ENCODE measurements around the gene FOXC1.

Gene FOXC1

DNA sequence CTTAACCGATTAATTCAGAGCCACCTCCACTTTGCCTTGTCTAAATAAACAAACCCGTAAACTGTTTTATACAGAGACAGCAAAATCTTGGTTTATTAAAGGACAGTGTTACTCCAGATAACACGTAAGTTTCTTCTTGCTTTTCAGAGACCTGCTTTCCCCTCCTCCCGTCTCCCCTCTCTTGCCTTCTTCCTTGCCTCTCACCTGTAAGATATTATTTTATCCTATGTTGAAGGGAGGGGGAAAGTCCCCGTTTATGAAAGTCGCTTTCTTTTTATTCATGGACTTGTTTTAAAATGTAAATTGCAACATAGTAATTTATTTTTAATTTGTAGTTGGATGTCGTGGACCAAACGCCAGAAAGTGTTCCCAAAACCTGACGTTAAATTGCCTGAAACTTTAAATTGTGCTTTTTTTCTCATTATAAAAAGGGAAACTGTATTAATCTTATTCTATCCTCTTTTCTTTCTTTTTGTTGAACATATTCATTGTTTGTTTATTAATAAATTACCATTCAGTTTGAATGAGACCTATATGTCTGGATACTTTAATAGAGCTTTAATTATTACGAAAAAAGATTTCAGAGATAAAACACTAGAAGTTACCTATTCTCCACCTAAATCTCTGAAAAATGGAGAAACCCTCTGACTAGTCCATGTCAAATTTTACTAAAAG, 2.7 kb downstream of the FOXC1 start:
- no peak for DNase-seq (ENCODE audit: low read depth)

GRCh38 chr6:1612974-1613306, 3.2 kb downstream of the FOXC1 start:
- DNase-seq (ENCODE audit: low read depth): no peak

DNA sequence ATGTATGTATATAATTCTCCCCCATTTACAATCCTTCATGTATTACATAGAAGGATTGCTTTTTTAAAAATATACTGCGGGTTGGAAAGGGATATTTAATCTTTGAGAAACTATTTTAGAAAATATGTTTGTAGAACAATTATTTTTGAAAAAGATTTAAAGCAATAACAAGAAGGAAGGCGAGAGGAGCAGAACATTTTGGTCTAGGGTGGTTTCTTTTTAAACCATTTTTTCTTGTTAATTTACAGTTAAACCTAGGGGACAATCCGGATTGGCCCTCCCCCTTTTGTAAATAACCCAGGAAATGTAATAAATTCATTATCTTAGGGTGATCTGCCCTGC, 3.6 kb downstream of the FOXC1 start:
- DNase-seq (ENCODE audit: low read depth): no peak

- DNase-seq (ENCODE audit: low read depth): no peak
Observed at GRCh38 chr6:1613688-1614447, 4.2 kb downstream of the FOXC1 start.

DNA sequence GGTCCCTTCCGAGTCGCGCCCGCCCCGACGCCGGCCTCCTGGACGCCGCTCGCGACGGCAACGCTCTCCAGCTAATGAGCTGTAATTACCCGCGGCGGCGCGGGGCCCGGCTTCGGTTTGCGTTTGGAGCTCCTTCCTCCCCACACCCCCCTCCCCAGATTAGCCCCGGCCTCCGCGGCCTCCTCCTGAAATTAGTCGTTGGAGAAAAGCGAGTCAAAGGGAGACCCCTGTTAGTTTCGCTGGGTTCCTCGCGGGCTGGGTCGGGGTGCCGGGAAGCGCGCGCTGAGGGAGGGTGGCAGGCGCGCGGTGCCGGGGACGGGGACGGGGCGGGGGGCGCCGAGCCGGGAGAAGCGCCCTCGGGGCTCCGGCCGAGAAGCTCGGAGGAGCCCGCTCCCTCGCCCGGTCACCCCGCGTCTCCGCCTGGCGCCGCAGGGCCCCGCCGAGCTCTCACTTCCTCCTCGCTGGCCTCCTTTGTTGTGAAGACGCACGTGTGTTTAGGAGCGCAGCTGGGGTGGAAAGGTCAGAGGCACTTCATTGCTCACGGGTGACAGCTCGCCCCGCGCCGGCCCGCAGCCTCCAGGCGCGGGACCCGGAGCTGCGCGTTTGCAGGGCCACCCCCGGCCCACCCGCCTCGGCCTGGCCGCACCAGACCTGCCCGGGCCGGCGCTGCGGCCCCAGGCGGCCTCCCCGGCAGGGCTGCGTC, 4.9 kb downstream of the FOXC1 start:
- DNase-seq (ENCODE audit: low read depth): no peak

GRCh38 chr6:1615151-1615852, 5.6 kb downstream of the FOXC1 start:
- no peak for DNase-seq (ENCODE audit: low read depth)

DNA sequence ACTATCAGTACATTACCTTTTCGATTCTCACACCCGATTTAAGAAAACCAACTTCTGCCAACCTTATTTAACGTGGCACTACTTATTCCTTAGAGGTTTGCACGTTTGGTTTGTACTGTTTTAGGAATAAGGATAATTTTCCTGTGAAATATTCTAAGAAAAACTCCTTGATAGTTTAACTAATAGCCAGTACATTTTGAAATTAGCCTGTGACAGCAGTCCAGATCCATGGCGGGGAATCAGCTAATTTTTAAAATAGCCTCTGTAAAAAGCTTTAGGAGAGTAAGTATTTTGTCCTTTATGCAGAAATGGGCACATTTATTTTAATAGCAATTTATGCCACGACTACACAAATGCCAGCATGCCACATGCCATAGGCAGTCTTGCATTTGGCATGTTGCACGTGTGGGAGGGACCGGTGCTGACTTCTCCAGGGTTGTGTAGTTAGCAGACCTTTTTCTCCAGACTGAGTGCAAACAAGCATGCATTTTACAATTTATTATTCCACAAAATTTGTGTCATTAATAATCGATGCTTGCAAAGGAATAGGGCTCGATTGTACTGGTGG, 6.2 kb downstream of the FOXC1 start:
- no peak for DNase-seq (ENCODE audit: low read depth)

DNA sequence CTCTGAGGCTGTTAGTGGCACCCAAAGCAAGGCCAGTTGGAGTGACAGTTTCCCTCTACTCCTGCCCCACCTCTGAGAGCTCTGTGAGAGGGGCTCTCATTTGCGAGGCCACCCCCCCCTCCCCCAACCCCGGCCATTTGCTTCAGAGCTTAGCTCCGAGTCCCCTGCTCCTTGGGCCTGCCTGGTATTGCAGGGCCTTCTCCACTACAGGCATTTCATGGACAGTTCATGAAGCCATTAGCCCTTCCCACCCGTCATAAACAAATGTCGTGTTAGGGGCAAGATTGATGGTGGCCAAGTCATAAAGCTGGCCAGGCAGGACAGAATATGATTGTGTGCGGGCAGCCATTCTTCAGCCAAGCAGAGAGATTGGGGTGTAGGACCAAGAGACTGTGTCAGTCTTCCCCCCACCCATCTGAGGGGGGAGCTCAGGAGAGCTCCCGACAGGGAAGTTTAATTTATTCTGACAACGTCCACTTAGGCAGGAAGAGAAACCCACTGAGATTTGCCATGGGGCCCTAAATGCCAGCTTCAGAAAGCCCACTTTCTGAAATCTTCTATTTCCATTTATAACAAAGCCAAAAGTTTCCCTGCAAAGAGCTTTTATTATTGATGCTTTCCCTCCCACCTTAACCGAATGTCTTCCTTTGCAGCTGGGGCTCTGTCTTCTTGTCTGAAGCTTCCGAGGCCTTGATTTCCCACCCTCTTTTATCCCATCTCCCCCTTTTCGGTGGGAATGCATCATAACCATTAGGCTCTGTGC, 7.2 kb downstream of the FOXC1 start:
- no peak for DNase-seq (ENCODE audit: low read depth)

DNA sequence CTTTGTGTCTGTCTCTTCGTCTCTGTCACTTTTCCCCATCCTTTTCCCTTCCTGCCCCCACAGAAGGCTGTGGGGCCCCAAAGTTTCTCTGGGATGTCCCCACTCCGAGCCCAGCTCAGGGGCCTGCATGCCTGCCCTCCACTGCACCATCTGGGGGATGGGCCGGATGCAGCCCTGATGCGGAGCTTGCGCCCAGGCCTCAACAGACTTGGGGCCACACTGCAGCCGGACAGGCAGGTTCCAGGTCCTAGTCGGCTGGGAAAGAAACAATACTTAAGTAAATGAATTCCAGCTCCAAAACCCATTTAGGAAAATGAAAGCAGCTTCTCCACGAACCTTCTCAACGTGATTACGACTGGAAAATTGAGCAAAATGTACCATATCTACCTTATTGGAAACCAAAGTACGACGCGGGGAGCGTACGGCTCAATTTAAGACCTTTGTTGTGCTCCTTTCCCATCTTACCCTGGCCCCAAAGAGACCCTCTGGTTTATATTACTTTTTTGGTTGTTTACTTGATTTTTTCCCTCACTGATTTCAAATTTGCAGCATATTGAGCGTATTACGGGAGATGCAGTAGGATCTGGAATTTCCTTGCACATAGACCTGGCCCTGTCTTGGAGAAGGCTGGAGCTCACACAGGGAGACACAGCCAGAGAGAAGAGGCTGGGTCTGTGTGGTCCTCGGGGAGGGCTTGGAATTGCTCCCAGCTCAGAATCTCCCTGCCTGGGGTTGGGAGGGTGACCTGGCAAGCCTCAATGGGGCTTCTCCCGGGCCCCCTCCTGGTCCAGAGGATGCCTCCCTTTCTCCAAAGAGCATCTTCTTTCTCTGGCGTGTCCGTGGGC, 8.0 kb downstream of the FOXC1 start:
- no peak for DNase-seq (ENCODE audit: low read depth)

GRCh38 chr6:1618311-1619097, 8.8 kb downstream of the FOXC1 start:
- no peak for DNase-seq (ENCODE audit: low read depth)

DNA sequence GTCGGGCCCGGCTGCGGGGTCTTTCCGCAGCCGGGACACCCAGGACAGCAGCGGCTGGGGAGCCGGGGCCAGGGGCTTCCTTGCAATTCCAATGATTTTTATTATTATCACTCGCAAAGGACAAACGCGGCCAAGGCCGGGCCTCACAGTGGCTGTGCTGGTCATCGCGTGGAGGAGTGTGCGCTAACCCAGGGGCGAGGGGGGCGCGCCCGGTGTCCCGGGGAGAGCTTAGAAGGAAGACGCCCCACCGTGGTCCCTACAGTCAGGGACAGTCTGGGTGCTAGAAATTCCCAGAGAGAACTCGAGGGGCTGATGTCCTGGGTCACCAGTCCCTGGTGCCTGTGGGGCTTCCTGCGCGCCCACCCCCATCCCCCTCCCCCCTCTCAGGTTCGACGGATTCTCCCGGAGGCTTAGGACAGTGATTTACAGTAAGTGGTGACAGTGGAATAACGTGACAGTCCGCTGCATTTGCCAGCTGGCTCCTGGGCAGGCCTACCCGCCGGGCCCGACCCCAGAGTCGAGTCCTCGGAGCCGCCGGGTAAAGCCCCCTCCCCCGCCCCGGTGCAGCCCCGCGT, 9.5 kb downstream of the FOXC1 start:
- no peak for DNase-seq (ENCODE audit: low read depth)

DNA sequence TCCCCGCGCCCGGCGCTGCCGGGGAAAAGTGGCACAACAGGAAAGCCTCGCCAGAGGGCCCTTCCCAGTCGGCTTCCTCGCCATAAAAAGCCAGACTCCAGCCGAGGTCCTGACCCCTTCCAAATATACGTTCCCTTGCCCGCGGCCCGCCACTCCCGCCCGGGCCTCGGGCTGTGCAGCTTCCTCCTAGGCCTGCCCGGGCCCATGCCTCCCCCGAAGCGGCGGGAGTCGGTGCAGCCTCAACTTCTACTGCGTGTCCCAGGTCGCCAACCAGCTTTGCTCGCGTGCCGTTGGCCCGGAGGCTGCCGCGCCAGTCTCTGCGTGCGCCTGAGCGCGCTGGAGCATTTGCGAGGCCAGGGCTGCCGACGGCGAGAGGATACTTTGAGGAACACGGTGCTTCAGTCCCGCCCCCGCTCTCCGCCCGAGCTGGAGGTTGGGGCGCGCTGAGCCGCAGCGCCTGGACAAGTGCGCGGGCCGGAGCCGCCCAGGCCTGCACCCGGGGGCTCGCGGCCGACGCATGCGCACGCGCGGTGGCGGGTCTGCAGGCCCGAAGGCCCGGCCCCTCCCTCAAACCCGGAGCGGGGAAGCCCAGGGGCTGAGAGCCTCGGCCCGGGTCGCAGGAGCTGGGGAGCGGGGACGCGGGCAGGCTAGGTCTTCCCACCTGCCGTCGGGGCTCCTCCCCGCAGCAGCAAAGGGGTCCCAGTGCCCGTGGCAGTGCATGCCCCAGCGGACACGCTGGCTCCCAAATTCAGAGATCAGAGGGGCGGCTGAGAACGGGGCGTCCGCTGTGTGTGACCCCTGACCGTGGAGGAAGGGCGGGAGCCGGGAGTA, 10.2 kb downstream of the FOXC1 start:
- DNase-seq (ENCODE audit: low read depth): no peak

- DNase-seq (ENCODE audit: low read depth): no peak
Observed at GRCh38 chr6:1620504-1621069, 10.9 kb downstream of the FOXC1 start.

DNA sequence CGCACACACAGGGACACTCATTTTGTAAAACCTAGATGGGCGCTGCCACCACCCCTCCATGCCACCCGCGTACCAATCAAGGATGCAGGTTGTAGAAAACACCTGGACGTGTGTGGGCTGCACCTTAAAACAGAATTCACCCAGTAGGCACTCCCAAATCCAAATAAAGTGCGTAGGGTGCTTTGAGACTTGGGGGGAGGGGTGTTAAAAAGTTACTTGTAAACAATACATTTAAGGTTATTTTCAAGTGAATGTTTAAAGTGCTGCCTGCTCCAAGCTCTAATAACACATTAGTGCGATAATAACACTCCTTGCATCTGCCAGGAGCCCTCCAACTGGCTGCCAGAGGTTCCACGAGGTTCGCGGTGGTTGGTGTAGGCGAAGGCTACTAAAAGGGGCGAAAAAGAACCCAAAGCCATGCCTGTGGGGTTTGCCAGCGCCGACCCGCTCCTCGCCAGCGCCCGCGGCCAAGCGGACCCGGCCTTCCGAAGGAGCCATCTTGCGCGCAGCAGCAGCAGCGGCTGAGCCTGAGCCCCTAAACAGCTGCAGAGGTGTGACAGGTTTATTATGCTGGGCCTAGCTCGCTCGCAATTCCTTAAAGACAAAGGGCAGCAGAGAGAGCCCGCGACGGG, 11.5 kb downstream of the FOXC1 start:
- no peak for DNase-seq (ENCODE audit: low read depth)

GRCh38 chr6:1622220-1622850, 12.6 kb downstream of the FOXC1 start:
- no peak for DNase-seq (ENCODE audit: low read depth)

DNA sequence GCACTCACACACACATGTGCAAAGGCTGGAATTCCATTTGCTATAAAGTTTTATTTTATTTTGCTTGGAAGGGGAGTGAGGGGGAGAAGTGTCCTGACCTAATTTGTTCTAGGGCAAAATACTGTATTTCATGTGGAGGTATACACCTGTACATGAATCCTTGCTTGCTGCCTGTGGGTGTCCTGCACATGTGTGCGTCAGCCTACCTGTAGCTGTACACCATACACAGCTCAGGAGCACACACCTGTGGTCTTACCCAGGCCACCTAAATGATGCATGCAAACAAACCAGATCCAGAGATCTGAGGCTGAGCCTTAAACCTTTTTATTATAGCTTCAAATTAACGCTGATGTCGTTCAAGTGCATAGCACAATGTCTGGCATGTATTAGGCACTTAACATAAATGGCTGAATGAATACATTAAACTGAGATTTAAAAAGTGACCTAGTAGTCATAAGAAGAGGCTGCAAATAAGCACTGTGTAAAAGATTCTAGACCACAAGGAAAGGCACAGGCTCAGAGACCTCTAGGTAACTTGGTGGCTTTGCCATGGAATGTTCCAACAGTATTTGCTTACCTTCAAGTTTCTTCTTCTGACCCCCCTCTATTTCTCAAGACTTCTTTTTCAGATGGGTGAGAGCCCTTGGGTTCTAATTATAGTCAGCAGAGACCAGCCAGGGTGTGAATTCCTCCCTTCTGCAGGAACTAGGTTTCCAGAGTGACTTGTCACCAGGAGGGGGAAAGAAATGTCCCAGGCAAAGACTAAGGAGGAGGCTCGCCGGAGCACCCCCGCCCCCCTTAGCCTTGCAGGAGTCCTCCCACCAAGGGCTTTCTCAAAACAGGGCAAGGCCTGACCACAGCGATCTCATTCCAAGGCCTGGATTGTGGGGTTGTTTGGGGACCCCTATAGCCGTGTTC, 13.4 kb downstream of the FOXC1 start:
- DNase-seq (ENCODE audit: low read depth): no peak

- no peak for DNase-seq (ENCODE audit: low read depth)
Observed at GRCh38 chr6:1623769-1624057, 14.0 kb downstream of the FOXC1 start.
